GM13977 (cell line): ENCODE measurements around the gene PSRC1.

Experiments
- DNase-seq: peaks from one replicate; pipeline ENCODE4 v3.0.0; 2012; ENCODE audit warnings: low spot score
- CTCF ChIP-seq: IDR thresholded peaks from 2 replicates; pipeline ENCODE4 v1.5.1; 2012; ENCODE audit warnings: mild to moderate bottlenecking, control low read depth; ENCODE audit not compliant: insufficient read depth; ENCODE audit errors: extremely low read depth, missing control alignments
- in situ Hi-C: fragments of 300-500 bp; cut with MboI; formaldehyde crosslinking; loops from one replicate; pipeline ENCODE4 v1.12.0; 2022; ENCODE audit warnings: low sequenced_read_pairs, low pct_unique_long_range_greater_than_20kb, mixed read lengths, inconsistent platforms; ENCODE audit not compliant: unreplicated experiment

PSRC1 gene

GRCh38 chr1:109252167-109252892 is 30.6 kb downstream of the PSRC1 start:
- TF ChIP-seq CTCF = no peak
- no peak for DNase-seq
- in situ Hi-C loops = no loop called here

GRCh38 chr1:109251277-109252166 is 31.4 kb downstream of the PSRC1 start:
- DNase-seq = no peak
- no peak for TF ChIP-seq CTCF
- in situ Hi-C loops = no loop called here

GRCh38 chr1:109250454-109251276 is 32.3 kb downstream of the PSRC1 start:
- TF ChIP-seq CTCF = no peak
- in situ Hi-C loops = no loop called here
- DNase-seq = no peak

GRCh38 chr1:109249654-109250401 is 33.1 kb downstream of the PSRC1 start:
- no peak for DNase-seq
- no peak for TF ChIP-seq CTCF
- in situ Hi-C loops = no loop called here

GRCh38 chr1:109248797-109249629 is 33.9 kb downstream of the PSRC1 start, which contains the start of gene CELSR2:
Gene CELSR2, plus strand, starts transcription at chr1:109249539. Its CDS starts 541 bp downstream, at chr1:109250080.
- TF ChIP-seq CTCF = no peak
- in situ Hi-C loops = no loop called here
- peak; percentile 95 for DNase-seq
